Epithelial cell of prostate (primary cell): ENCODE data around the gene SLC6A7.

Experiments used
- DNase-seq: peaks from one replicate; pipeline ENCODE4 v3.0.0-alpha.2; 2011; ENCODE audit warnings: low read depth, low spot score
- H3K27ac ChIP-seq: fragments of 450-650 bp; 2 replicates; pipeline ENCODE4 v1.5.1; 2017; ENCODE audit warnings: mild to moderate bottlenecking

SLC6A7 gene

DNA sequence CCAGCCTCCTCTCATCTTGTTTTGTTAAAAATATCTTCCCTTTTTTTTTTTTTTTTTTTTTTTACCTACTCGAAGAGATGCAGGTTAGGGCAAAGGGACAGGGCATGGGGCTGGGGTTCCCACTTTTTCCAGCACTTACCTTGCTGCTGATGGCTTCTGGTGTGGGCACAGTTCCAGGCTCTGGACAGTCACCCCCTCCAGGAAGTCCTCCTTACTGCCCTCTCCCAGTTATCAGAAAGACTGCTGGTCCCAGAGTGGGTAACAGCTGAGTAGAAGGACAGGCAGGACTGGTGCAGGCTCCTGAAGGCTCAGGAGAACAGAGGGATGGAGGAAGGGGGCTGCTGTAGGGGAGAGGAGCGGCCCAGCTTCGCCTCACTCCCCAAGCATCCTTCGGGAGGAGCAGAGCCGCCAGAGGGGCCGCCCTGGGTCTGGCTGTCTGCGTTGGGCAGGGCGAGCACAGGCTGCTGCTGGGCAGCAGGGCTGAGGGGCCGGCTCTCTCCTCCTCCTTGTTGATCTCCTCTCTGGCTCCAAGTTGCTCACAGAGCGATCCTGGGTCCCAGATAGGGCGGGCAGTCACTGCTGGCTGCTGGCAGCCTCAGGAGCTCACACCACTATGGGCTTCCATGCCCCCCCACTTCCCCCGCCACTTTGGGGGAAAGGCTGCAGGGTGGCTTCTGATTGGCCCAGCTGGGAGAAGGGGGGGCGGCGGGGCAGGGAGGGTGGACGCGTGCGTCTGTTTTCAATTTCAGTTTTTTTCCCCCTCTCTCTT, 34.4 kb upstream of the SLC6A7 start, which contains the start of gene PDGFRB:
Gene PDGFRB, minus strand, starts transcription at position 588 of the 769 bp plus-strand sequence. CDS start 18,798 bp downstream, outside the sequence.
- DNase-seq: no peak
- H3K27ac ChIP-seq: no peak within 1 kb of the TSS

DNA sequence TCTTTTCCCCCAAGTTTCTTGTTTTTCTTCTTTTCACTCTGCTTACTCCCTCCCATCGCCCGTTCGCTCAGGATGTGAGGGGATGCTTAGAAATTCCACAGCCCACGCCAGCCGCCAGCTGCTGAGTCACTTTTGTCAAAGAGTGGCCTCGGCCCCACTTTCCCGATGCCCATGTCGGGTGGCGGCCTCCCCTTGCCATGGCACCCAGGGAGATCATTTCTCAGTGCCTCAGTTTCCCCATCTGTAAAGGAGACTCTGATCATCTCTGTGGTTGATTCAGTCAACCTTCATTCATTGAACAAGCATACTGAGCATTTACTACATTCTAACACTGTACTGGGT, 33.9 kb upstream of the SLC6A7 start:
- no peak for DNase-seq
- no peak overlapping the region for H3K27ac ChIP-seq

DNA sequence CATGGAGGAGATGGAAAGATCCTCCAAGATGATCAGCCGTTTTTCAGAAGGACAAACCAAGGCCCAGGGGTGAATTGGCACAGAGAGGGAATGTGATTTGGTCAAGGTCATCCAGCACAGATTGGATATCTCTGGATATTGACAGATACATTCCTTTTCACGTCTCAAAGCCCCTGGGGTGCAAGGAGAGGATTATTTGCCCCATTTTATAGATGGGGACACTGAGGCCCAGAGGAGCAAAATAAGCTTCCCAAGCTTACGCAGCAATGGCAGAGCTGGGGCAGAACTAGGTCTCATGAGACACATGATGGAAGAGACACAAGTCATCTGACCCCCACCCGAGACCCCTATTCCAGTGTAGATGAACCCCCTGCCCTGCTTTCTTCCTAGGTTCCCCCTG, 33.3 kb upstream of the SLC6A7 start:
- no peak overlapping the region for H3K27ac ChIP-seq
- DNase-seq: no peak

- no peak overlapping the region for H3K27ac ChIP-seq
- DNase-seq: no peak
Observed at GRCh38 chr5:150157168-150157567, 32.7 kb upstream of the SLC6A7 start.

- DNase-seq: no peak
- H3K27ac ChIP-seq: no peak overlapping the region
Observed at GRCh38 chr5:150158170-150158949, 31.5 kb upstream of the SLC6A7 start.

GRCh38 chr5:150159031-150159430, 30.8 kb upstream of the SLC6A7 start:
- no peak for DNase-seq
- no peak overlapping the region for H3K27ac ChIP-seq

DNA sequence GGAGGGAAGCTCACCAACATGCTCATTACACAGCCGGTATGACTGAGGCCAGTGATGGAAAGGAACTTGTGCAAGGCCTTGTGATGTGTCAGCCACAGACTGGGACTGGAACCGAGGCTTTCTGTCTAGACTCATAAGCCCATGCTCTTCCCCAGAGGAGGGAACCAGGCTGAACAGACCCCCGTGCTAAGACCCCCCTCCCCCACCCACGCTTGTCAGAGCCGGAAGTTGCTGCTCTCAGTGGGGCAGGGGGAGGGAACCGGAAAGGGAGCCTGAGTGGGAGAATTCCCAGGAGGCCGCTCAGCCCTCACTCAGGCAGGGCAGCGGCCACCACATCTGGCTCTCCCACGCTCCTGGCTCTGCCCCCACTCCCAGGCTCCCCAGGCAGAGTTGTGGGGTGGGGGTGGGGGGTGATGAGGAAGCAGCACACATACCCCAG, 30.1 kb upstream of the SLC6A7 start:
- no peak overlapping the region for H3K27ac ChIP-seq
- no peak for DNase-seq

DNA sequence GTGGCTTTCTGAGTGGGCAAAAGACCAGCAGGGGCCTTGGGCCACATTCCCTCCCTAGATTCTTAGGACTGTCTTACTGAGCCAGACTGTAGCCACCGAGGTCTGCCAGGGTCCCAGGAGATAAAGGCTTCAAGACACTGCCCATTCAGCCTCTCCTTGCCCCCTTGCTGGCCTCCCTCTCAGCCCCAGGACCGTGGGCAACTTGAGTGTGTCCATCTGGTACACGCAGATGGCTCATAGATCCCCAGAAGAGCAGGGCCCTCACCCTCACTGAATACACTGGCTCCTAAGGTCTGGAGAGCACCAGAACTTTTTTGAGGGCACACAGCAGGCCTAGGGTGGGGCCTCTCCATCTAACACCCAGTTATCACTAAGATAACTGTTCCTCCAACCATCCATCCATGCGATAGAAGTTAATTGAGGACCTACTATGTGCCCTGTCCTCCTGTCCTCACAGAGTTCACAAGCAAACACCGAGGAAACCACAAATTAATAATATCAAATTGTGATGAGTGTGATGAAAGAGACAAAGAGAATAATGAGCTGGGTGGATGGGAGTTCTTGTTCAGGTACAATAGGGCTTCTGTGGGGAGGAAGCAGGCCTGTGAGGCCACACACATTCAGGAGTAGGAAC, 29.3 kb upstream of the SLC6A7 start:
- no peak overlapping the region for H3K27ac ChIP-seq

DNA sequence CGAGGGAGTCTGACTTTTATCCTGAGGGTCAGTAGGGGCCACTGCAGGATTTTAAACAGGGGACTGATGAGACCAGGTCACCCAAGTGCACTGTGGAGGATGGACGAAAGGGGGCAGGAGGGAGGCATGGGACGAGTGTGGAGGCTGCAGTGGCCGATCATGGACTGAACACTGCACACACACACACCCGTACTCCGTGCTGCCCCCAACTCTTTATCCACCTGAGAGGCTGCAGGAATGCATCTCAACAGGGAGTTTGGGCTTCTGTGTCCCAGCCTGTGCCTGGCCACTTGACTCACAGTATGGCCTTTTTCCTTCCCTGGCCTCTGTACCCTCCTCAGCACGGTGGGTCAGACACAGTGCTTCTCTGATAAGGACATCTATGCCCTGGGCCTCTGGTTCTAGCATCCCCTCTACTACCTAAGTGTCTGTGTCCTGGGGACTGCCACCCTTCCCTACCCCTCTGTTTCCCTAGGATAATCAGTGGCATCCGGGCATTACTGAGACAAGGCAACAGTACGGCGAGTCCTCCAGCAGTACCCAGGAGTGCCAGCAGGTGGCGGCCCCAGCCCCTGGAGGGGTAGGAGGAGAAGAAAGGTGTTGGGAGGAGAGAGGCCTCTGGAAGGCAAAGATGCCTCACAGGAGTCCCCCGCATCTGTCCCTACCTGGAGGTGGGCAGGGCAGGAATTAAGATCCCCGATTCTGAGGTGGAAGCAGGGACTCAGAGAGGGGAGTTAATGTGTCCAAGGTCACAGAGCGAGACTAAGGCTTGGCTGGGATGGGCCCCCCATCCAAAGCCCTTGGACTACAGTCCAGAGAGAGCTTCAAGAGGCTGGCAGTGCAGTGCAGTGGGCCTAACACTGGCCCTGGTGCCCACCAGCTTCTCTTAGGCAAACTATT, 28.4 kb upstream of the SLC6A7 start:
- H3K27ac ChIP-seq: no peak overlapping the region

More for the DNA sequence above, 29.3 kb upstream of the SLC6A7 start:
- no peak for DNase-seq

GRCh38 chr5:150162142-150162513, 27.7 kb upstream of the SLC6A7 start:
- no peak overlapping the region for H3K27ac ChIP-seq

More for the DNA sequence above, 28.4 kb upstream of the SLC6A7 start:
- DNase-seq: no peak

DNA sequence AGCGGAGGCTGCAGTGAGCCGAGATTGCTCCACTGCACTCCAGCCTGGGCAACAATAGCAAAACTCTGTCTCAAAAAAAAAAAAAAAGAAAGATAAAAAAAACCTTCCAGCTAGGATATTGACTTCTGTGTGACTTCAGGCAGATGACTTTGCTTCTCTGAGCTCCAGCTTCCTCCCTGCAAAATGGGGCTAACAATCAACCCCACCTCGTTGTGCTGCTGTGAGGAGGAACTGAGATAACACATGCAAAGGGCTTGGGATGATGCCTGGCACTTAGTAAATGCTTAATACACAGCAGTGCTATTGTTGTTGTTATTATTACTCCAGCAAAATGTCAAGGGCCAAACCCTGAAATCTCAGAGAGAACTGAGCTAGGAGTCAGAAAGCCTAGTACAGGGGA, 26.8 kb upstream of the SLC6A7 start:
- no peak for DNase-seq
- no peak overlapping the region for H3K27ac ChIP-seq

More at GRCh38 chr5:150162142-150162513, 27.7 kb upstream of the SLC6A7 start:
- no peak for DNase-seq

- no peak overlapping the region for H3K27ac ChIP-seq
- DNase-seq: no peak
Observed at GRCh38 chr5:150163547-150164059, 26.3 kb upstream of the SLC6A7 start.

DNA sequence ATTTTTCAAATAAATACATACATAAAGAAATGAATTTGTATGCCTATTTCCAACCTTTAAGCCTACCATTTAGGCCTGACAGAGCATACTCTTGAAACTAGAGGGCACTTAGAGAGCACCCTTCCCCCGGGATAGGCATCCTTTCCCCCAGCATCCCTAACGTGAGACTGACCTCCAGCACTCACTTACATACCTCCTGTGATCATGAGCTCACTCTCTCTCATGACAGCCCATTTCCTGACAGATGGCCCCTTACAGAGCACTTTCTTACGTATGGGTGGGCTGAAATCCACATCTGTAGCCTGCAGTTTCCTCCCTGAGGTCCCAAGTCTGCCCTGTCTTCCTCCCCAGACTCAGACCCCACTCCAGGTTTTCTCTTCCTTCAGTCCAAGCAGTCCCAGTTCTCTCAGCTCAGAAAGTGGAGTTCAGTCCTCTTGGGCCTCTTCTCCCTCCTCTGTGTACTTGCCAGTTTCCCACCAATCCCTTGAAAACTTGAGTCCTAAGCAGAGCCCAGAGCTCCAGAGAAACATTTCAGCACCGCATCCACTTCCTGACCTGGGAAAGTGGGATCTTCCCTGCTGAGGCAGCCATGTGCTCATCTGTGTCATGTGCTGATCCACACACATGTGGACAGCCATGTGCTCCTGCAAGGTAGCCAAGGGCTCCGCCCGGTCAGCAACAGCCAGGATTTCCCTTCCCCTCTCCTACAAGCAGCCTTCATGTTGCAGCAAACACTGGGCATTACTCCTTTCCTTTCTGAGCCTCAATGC, 25.5 kb upstream of the SLC6A7 start:
- H3K27ac ChIP-seq: no peak overlapping the region

GRCh38 chr5:150166037-150166649, 23.7 kb upstream of the SLC6A7 start:
- no peak for DNase-seq
- no peak overlapping the region for H3K27ac ChIP-seq

More for the DNA sequence above, 25.5 kb upstream of the SLC6A7 start:
- DNase-seq: no peak

DNA sequence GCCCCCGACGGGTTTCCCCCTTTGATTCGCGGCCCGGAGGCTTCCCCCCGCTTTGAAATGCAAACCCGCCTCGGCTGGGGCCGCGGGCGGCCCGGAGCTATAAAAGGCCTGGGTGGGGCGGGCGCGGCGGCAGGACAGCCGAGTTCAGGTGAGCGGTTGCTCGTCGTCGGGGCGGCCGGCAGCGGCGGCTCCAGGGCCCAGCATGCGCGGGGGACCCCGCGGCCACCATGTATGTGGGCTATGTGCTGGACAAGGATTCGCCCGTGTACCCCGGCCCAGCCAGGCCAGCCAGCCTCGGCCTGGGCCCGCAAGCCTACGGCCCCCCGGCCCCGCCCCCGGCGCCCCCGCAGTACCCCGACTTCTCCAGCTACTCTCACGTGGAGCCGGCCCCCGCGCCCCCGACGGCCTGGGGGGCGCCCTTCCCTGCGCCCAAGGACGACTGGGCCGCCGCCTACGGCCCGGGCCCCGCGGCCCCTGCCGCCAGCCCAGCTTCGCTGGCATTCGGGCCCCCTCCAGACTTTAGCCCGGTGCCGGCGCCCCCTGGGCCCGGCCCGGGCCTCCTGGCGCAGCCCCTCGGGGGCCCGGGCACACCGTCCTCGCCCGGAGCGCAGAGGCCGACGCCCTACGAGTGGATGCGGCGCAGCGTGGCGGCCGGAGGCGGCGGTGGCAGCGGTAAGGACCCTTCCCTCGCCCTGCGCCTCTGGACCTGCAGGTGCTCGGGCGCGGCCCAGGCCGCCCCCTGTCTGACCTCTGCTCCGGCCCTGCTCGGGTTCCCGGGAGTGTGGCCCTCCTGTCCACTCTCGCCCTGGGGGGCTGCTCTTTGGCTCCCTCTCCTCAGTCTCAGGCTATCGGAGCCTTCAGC, 23.0 kb upstream of the SLC6A7 start, which contains the start of gene CDX1:
Gene CDX1, plus strand, starts transcription at position 129 of the 862 bp plus-strand sequence. Its CDS starts 99 bp downstream, at position 228.
- H3K27ac ChIP-seq: no peak within 1 kb of the TSS

GRCh38 chr5:150167512-150167850, 22.4 kb upstream of the SLC6A7 start:
- no peak for DNase-seq
- no peak overlapping the region for H3K27ac ChIP-seq

More for the DNA sequence above, 23.0 kb upstream of the SLC6A7 start, which contains the start of gene CDX1:
- DNase-seq: no peak

DNA sequence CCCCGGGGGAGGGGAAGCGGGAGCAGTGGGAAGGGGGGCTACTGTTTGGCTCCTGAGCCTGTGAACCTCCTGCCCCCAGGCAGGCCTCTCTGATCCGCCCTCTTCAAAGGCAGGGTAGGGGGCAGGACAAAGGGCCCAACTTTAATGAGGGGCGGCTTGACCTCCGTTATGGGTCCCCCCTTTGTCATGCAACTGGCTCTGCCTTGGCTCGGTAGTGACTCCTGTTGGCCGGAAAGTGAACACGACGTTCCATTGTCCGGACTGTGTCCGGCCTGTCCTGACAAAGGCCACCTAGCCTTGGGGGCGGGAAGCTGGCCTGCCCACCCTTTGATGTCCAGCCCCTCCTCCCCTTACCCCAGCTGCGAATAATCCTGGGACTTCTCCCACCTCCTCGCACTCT, 22.0 kb upstream of the SLC6A7 start:
- DNase-seq: no peak
- no peak overlapping the region for H3K27ac ChIP-seq

GRCh38 chr5:150168864-150169263, 21.0 kb upstream of the SLC6A7 start:
- no peak overlapping the region for H3K27ac ChIP-seq
- DNase-seq: no peak
